NOMO-1 (cell line): Measurements from ENCODE around the gene REPIN1.

ENCODE experiments used
- DNase-seq, 2 experiments: peaks; one replicate each; lab custom pipeline; 2025; ENCODE audit not compliant: unreplicated experiment in 2 of 2; lab: John Stamatoyannopoulos, UW

The REPIN1 gene

DNA sequence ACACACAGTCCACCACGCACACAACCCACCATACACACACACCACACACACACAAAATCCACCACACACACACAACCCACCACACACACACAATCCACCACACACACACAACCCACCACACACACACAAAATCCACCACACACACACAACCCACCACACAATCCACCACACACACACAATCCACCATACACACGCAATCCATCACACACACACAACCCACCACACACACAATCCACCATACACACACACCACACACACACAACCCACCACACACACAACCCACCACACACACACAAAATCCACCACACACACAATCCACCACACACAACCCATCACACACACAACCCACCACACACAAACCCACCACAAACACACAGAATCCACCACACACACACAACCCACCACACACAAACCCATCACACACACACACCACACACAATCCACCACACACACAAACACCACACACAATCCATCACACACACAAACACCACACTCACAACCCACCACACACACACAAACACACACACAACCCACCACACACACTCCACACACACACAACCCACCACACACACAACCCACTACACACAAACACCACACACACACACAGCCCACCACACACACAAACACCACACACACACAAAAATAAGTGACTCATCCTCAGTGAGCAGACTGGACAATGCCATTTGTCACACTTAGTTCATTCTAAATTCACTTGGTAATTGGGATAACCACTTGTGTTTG lies 8.8 kb upstream of the REPIN1 start:
- DNase-seq = no peak

DNA sequence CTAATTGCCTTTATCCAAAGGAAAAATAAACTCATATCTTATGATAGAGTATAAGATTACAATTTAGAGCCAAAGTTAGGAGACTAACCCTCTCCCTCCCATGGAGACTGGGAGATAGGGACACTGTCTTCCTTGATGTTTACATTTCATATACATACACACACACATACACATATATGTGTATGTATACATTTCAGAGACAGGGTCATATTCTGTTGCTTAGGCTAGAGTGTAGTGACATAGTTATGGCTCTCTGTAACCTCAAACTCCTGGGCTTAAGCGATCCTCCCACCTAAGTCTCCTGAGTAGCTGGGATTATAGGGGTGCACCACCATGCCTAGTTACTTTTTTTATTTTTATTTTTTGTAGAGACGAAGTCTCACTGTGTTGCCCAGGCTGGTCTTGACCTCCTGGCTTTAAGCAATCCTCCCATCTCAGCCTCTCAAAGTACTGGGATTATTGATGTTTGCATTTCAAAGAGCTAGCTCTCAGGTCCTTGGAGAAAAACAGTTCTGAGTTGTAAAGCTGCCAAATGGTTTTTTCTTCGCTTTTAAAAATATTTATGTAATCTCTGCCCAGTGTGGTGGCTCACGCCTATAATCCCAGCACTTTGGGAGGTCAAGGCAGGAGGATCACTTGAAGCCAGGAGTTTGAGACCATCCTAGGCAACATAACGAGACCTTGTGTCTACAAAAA lies 8.1 kb upstream of the REPIN1 start:
- no peak for DNase-seq

DNA sequence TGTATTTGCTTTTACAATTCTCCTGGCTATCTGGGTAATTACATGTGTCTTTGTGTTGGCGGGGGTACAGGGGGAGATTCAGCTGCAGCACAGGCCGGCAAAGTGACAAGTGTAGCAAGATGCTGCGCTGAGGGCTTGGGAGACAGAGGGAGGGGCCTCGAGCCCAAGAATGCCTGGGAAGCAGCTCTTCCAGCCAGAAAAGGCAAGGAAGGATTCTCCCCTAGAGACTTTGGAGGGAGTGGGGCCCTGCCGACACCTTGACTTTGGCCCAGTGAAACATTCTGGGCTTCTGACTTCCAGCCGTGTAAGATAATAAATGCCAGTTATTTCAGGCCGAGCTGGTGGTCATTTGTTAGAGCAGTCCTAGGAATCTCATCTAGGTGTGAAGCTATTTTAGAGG lies 7.2 kb upstream of the REPIN1 start:
- DNase-seq = no peak

DNA sequence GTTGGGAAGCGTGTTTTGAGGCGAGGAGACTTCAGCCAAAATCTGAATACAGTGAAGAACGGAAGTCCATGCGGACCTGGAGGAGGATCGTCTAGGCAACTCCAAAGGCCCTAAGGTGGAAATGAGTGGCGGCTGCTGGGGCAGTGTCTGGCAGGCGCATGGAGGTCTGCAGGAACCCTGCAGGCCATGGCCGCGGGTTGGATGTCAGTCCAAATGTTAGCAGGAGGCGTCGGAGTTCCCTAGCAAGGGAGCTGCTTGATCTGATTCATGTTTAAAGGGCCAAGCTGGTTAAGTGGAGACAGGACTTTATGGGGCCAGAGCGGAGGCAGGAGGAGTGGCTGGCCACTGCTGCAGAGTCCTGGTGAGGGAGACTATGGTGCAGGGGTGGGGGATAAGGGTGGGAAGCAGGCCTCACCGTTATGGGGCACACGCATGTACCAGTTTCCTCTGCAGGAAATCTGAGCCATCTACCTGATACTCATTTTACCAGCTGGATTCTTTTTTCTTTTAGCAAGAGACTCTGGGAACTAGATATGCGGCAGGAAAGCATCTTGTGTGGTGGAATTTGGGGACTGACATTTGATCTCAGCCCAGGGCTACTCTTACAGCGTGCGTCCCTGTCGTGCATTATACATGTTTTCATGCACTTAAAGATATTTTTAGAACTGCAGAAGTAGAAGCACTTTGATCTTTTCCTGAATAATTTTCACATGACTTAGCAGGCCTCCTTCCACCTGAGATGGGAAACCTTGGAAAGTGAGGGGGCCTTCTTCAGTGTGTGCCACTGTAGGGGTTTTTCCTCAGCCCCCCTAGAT lies 6.6 kb upstream of the REPIN1 start:
- no peak for DNase-seq

DNA sequence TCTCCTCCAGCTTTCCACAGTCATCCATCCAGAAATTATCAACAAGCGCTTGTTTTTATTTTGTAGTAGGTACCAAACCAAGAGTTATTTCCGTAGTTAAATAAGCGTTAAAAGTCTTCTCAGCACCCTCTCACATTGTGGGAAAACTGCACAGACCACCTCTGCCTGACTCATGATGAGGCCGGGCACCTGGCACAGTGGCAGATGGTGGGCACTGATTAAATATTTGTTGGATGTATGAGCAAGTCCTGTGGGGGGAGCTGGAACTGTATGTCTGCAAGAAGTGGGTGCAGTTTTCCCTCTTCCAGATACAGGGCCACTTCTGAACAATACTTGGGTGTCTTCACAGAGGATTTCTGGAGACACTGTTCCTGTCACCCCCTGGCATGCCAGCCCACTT lies 5.3 kb upstream of the REPIN1 start:
- DNase-seq = no peak

DNA sequence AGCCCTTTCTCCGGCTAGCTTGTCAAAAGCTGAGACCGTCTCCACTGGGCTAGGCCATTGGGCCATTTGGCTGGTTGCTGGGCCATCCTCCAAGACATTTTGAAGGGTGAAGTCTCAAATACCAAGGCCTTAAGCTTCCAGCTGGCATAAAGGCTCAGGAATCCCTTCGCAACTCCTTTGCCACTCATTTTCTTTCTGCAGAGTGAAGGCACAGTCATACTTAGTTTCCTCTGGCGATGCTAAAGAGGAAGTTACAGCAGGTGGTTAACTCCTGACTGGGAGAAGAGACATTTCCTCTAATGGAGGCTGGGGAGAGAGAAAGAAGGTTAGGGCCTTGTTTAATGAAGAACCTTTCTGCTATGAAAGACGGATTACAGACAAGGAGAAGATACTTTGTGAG lies 4.8 kb upstream of the REPIN1 start:
- peak; percentile 45 to 51 for DNase-seq

DNA sequence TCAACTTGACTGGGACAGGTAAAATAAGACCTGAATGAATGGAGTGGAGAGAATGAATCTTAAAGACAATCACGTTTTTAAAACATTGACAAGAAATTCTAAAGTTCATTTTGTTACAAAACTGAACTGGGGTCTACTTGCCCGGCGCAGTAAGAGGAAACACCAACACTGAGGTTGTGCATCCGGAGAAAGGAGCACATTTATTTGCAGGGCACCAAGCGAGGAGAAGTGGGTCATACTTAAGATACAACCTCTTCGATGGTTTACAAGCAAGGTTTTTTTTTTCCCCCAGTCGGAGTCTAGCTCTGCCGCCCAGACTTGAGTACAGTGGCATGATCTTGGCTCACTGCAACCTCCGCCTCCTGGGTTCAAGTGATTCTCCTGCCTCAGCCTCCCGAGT lies 3.4 kb upstream of the REPIN1 start:
- no peak for DNase-seq

DNA sequence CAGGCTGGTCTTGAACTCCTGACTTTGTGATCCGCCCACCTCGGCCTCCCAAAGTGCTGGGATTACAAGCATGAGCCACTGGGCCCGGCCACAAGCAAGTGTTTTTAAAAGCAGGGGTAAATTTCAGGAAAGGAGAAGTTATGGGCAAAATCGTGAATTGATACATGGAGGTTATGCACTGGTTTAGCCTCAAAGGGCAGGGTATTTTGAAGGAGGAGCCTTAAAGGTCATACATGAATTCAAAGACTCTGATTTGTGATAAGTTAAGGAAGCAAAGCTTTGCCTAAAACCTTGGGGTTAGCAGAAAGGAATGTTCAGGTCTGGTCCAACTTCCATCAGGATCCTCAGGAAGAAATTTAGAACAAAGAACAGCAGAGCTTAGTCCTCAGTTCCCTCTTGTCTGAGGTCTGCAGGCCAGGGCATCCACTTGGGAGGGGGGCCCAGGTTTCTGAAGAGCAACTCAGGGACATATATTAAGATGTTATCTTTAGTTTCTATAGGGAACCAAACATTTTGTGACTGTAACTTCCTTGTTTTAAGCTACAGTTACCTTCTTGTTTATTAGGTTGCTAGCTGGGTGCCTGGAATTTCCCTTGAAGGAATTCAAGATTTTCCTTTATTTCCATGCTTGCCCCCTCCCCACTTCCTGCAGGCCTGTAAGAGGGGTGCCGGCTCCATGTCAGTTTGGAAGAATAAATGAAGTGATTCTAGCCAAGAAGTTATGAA lies 2.8 kb upstream of the REPIN1 start:
- DNase-seq = peak; percentile 57 to 78

DNA sequence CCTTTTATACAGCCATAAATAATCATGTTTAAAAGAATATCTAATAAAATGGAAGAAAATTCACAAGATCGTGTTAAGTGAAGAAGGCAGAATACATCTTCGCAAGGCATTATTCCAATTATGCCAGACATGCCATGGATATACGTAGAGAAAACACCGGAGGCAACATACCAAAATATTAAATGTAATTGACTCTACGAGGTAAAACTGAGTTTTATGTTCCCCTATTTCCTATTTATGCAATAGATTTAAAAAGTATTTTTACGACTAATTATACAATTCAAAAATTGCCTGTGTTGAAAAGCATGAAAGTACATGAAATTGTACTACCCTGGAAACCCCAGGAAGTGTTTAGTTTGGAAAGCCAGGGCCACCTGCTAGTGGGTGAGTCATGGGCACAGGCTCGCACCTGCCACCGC lies 936 bp upstream of the REPIN1 start:
- DNase-seq = no peak

DNA sequence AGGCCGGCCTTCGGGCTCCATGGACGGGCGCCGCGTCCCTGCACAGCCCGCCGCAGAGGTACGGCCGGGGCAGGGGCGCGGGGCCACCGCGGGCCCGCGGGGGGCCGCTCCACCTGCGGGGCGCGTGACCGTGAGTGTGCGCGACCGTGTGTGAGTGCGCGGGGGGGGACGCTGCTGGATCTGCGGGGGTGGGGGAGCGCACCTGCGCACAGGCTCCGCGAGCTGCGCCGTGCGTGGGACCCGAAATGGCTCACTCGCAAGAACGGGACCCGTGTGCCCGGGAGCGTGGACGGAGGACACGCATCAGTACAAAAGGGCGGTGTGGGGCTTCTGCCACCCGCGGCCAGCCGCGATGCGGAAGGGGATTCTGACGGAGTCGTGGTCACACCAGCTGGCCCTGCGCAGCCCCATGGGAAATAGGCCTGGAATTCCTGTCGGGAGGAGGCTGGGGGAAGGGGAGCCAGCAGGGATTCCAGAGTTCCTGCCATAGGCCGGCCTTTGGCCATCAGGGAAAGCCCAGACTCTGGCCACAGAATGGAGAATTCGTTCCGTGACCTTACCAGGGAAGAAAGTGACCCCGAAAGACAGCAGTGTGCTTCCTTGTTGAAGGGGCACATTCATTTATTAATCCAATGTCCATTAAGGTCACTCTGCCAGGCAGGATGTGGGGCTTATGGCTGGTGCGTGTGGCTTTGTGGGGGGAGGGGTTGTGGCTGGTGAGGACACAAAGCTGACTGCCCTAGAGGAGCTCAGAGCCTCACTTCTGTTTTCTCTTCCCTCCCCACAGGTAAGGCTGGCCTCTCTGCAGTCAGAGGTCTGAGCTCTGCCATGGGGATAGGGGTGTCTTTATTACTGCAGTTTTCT lies 494 bp downstream of the REPIN1 start:
- DNase-seq = peak; percentile 10 to 32

DNA sequence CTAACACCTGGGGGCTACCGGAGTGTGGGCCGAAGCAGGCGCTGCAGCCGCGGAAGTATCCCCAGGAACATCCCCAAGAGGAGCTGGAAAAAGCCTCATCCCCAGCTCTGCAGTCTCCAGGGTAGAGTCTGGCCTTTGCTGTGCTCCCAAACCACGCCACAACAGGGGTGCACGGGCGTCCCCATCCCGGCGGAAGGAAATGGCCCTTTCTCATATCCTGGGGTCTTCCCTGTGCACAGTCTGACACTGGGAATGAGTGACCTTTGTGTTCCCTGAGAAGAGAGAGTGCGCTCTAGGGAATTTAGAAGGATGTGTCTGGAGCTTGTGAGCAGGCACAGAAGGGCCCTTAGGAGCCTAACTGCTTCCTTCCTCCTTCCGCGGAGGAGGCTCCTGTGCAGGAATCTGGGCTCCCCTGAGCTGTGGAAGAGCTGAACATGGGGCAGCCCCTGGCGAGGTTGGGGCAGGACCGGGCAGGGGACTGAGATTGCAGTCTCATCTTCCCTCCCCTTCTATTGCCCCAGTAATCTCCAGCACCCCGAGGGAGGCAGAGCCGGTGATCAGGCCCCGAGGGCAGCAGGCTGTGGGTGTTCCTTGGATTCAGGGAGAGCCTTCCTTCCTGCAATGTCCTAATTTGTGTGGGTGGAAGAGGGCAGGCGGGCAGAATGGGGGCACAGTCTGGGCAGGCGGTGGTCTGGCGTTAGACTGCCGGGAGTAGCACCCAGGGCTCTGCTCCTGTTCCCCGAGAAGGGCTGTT lies 1.3 kb downstream of the REPIN1 start:
- no peak for DNase-seq

DNA sequence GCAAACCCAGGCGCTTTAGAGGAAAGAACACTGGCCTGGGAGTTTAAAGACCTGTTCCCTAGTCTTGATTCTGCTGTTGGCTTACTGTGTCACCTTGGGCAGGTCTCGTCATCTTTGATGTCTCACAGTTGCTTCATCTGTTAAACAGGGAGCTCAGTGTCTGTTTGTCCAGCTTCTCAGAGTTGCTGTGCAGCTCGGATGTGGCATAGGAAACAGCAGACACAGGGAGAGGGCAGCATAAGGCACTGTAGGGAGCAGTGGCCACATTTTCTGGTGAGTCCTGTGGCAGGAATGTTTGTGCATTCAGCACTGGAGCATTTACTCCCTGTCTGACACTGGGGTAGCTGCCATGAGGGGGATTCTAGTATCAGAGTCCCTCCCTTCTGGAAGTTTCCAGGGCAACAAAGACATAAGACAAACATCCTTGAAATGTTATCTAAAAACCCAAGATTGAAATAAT lies 2.0 kb downstream of the REPIN1 start:
- DNase-seq = no peak

DNA sequence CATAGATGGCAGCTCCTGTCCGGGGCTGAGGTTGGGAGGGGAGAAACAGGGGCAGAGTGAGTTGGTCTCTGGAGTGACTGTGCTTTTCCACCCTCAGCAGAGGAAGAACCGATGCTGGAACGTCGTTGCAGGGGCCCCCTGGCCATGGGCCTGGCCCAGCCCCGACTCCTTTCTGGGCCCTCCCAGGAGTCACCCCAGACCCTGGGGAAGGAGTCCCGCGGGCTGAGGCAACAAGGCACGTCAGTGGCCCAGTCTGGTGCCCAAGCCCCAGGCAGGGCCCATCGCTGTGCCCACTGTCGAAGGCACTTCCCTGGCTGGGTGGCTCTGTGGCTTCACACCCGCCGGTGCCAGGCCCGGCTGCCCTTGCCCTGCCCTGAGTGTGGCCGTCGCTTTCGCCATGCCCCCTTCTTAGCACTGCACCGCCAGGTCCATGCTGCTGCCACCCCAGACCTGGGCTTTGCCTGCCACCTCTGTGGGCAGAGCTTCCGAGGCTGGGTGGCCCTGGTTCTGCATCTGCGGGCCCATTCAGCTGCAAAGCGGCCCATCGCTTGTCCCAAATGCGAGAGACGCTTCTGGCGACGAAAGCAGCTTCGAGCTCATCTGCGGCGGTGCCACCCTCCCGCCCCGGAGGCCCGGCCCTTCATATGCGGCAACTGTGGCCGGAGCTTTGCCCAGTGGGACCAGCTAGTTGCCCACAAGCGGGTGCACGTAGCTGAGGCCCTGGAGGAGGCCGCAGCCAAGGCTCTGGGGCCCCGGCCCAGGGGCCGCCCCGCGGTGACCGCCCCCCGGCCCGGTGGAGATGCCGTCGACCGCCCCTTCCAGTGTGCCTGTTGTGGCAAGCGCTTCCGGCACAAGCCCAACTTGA lies 2.7 kb downstream of the REPIN1 start:
- no peak for DNase-seq

DNA sequence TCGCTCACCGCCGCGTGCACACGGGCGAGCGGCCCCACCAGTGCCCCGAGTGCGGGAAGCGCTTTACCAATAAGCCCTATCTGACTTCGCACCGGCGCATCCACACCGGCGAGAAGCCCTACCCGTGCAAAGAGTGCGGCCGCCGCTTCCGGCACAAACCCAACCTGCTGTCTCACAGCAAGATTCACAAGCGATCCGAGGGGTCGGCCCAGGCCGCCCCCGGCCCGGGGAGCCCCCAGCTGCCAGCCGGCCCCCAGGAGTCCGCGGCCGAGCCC lies 3.3 kb downstream of the REPIN1 start:
- no peak for DNase-seq

DNA sequence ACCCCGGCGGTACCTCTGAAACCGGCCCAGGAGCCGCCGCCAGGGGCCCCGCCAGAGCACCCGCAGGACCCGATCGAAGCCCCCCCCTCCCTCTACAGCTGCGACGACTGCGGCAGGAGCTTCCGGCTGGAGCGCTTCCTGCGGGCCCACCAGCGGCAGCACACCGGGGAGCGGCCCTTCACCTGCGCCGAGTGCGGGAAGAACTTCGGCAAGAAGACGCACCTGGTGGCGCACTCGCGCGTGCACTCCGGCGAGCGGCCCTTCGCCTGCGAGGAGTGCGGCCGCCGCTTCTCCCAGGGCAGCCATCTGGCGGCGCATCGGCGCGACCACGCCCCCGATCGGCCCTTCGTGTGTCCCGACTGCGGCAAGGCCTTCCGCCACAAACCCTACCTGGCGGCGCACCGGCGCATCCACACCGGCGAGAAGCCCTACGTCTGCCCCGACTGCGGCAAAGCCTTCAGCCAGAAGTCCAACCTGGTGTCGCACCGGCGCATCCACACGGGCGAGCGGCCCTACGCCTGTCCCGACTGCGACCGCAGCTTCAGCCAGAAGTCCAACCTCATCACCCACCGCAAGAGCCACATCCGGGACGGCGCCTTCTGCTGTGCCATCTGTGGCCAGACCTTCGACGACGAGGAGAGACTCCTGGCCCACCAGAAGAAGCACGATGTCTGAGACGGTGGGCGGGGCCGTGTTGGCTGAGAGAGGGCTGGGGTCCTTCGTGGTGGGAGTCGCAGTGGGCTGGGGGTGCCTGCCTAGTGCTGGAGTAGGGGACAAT lies 3.8 kb downstream of the REPIN1 start:
- no peak for DNase-seq

DNA sequence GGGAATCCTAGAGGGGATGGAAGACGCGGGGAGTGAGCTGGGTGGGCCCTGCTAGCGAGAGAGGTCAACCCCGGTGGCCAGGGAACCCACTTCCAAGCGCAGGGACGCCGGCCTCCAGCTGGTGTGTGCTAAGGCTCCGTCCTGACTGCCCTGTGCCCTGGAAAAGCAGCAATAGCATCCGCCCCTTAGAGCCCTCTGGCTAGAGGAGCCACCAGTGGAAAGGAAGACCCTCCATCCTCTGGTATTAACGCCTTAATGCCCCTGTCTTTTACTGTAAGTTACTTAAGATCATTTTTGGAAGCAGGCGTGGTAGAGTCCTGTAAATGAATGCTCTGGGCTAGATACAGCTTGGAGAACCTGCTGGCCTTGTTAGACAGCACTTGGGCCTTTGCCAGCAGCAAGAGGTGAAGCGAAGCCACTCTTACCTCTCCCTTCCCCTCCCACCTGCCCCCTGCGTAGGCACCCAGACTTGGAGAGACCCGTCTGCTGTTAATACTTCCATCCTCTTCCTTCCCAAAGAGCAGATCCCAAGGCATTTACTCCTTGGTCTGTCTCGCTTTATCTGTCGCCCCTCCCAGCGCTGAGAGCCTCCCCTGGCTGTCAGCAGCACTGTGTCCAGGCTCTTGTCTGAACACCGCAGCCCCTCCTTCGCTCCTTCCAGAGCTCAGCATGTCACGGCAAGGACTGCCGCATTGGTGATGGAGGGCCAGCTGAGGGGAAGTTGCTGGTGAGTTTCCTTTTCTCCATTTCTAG lies 4.6 kb downstream of the REPIN1 start:
- DNase-seq = no peak

DNA sequence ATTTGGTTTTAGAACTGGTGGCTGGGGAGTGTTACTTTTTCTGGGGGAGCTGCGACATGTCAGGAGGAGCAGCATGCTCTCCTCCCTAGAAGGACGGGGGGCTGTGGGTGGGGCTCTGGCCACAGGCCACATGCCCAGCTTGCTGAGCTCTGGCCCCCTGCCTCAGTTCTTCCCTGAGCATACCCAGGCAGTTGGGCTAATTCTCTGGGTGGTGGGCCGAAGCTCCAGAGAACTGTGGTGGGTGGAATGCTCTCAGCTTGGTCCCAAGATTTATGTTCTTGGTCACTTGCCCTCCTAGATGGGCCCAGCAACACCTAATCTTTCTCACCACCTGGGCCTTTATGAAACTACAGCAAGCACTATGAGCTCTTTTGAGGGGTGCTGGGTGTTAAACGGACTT lies 5.4 kb downstream of the REPIN1 start:
- DNase-seq = no peak
